ENCODE results near the gene SALL4.
"Not testable (repeated sequence)": the region's sequence is repeated elsewhere in the genome, so short reads cannot be mapped to it uniquely, and the experiment has no call there.

SALL4 gene

GRCh38 chr20:51763965-51764602 is 38.2 kb downstream of the SALL4 start:
- no peak for DNase-seq

DNA sequence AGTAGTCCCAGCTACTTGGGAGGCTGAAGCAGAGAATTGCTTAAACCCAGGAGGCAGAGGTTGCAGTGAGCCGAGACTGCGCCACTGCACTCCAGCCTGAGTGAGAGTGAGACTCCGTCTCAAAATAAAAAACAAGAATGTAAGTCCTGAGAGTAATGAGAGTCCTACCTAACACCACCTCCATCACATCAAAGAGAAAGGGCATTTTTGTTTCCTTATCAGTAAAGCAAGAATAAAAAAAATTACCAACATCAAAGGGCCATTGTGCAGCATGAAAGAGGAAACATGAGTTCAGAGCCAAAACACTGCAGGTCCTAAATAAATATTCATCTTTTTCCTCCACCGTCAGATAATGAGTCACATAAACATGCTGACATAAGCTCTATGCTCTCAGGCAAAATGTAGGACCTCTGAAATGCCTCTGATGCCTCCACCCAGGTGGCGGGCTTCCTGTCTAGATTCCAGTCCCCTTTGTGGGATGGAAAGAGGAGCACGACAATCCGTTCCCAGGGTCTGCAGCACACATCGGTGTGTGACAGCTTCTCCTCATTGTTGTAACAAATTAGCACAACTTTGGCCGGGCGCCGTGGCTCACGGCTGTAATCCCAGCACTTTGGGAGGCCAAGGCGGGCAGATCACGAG is 41.3 kb downstream of the SALL4 start:
- no peak for DNase-seq

- DNase-seq: no peak
Measured at GRCh38 chr20:51759769-51760510, 42.4 kb downstream of the SALL4 start.

DNA sequence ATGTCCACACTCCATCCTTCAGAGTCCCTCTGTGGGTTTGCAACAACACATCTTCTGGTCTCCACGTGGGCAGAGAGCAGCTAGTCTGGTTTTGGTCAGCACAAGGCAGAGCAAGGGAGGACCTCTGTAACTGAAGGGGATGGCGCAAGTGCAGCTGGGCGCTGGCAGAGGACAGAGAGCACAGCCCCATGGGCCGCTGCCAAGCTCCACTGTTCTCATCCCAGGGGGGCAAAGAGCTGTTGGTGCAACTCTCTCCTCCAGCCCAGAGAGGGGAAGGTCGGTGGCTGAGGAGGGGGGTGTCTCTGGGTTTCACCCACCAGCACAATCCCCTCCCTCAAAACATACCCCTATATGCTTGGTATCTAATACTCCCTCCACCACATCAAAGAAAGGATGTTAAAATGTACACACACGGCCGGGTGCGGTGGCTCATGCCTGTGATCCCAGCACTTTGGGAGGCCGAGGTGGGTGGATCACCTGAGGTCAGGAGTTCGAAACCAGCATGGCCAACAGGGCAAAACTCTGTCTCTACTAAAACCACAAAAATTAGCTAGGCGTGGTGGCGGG is 43.3 kb downstream of the SALL4 start:
- DNase-seq: no peak

DNA sequence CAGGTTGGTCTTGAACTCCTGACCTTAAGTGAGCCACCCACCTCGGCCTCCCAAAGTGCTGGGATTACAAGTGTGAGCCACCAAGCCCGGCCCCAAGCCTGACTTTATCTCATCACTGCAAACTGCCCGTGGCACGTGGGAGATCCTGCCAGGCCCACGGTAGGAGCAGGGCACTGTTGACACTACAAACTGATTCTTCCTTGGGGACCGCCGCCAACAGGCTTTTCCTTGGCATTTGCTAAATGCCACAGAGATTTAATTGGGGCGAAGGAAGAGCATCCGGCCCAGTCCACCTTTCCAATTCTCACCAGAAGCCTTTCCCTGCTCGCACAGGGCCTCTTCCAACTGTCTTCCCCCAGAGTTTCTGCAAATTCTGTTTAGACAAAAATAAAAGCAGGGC is 45.1 kb downstream of the SALL4 start:
- DNase-seq: no peak

- DNase-seq: no peak
Measured at GRCh38 chr20:51756653-51757052, 45.7 kb downstream of the SALL4 start.

DNA sequence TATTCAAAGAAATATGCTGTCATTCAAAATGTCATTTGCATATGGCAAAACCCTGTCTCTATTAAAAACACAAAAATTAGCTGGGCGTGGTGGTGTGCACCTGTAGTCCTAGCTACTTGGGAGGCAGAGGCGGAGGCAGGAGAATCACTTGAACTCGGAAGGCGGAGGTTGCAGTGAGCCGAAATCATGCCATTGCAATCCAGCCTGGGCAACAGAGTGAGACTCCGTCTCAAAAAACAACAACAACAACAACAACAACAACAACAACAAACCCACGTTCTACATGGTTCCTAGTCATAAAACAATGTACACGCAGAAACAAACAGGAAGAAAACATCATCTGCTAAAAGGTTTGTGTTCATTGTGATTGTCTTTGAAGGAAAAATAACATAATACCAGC is 49.1 kb downstream of the SALL4 start:
- not testable (repeated sequence) for DNase-seq

GRCh38 chr20:51752343-51752951 is 49.9 kb downstream of the SALL4 start:
- DNase-seq: no peak

- DNase-seq: no peak
Measured at GRCh38 chr20:51750770-51751388, 51.4 kb downstream of the SALL4 start.

DNA sequence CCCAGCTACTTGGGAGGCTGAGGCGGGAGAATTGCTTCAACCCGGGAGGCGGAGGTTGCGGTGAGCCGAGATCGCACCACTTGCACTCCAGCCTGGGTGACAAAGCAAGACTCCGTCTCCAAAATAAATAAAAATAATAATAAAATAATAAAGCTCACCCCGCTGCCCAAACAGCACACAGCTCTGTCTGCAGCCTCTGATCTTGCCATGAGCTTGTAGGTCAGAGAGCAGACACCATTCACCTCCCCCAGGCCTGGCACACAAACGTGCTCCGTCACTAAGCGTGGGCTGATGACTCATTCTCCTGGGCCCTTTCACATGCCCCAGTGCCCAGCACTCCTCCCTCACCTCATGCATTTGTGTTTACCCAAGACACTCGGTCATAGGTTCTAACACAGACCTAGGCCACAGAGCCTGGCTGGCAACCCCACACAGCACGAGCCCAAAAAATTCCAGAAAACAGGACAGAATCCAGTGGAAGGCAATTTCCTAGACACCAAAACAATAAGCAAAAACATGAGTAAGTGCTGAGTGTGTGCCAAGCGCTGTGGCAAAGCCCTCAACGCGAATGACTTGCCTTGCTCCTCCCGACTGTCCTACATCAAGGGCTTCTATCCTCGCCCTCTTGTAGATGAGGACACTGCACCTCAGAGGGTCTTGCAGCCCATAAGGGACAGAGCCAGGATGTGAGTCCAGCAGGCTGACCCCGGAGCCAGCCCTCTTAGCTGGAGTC is 52.1 kb downstream of the SALL4 start:
- no peak for DNase-seq

DNA sequence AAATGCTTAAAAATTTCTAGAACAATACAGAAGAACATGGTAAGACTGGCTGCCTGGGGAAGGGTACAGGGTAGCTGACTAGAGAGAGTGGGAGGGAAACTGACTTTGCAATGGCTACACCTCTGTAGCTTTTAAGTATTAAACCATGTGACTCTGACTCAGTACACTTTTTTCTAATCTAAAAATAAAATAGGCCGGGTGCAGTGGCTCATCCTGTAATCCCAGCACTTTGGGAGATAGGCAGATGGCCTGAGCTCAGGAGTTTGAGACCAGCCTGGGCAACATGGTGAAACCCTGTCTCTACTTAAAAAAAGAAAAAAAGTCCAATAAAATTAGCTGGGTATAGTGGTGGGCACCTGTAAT is 52.7 kb downstream of the SALL4 start:
- no peak for DNase-seq

- DNase-seq: no peak
Measured at GRCh38 chr20:51747182-51747911, 55.0 kb downstream of the SALL4 start.

GRCh38 chr20:51745804-51746203 is 56.5 kb downstream of the SALL4 start:
- DNase-seq: no peak

GRCh38 chr20:51740838-51741237 is 61.5 kb downstream of the SALL4 start:
- DNase-seq: no peak

DNA sequence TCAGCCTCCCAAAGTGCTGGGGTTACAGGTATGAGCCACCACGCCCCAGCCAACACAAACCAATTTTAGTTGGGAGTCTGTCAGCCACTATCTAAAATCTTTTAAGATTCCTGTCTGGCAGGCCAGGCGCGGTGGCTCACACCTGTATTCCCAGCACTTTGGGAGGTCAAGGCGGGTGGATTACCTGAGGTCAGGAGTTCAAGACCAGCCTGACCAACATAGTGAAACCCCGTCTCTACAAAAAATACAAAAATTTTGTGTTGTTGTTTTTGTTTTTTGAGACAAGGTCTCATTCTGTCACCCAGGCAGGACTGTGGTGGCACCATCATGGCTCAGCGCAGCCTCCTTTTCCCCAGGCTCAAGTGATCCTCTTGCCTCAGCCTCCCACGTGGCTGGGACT is 62.0 kb downstream of the SALL4 start:
- DNase-seq: not testable (repeated sequence)

DNA sequence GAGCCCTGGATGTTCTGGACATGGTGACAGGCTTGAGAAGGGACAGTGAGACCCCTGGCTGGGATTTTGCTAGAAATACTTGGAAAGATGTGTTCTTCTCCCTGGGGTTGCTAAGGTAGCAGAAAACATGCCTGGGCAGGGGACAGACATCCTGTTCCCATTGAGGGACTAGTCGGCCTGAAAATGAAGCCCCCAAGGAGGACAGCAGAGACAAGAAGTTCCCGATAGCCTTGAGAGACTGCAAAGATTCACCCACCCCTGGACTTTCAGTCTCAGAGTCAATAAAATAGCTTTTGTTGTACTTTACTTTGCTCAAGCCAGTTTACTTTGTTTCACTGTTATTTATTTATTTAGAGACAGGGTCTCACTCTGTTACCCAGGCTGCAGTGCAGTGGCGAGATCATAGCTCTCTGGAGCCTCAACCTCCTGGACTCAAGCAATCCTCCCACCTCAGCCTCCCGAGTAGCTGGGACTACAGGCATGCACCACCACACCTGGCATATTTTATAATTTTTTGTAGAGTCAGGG is 62.5 kb downstream of the SALL4 start:
- DNase-seq: no peak

- DNase-seq: no peak
Measured at GRCh38 chr20:51738877-51739447, 63.4 kb downstream of the SALL4 start.

GRCh38 chr20:51738261-51738660 is 64.1 kb downstream of the SALL4 start:
- DNase-seq: not testable (repeated sequence)

DNA sequence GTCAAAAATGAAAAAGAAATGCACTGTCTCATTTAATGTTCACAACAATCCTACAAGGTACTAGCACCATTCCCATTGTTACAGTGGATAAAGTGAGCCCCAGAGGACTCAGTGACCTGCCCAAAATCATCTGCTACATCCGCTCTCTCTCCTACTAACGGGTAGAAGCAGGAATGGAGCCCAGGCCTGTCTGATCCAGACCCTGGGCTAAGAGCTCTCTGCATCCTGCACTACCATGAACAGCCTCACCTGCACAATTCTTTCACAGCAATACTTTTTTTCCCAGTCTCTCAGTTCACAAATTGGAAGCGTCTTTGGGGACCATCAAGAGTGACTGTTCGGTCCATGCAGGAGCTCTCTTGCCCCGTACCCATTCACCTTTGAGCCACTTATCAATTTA is 65.4 kb downstream of the SALL4 start:
- DNase-seq: no peak

DNA sequence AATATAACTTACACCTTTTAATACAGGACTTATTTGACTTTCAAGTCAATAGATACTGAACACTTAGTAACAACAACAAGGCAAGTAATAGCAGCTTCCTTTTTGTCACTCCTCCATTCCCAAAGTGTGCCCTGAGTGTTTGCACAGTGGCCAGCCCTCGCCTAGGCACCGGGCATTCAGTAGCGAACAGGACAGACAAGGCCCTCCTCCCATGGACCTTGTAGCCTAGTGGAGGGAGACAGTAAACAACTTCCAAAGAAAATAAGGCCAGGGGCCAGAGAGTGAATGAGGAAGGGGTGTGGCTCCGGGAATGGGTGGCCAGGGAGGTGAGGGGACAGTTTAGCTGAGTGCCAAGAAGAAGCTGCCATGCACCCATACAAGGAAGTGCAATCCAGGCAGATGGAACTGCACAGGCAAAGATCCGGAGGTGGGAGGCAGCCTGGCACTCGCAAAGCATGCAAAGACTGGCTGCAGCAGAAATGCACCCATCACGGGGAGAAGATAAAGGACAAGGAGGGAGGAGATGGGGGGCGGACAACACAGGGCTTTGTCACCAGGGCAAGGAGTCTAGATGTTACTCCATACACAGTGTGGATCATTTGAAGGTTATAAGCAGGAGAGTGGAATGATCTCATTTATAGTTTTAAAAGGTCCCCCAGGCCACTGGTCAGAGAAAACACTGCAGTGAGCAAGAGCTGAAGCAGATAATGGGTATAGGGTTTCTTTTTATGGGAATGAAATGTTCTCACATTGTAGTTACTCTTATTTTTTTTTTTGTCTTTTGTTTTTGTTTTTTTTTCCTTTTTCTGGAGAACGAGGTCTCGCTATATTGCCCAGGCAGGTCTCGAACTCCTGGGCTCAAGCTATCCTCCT is 66.4 kb downstream of the SALL4 start:
- DNase-seq: no peak
